GM23338 (cell line): Measurements from ENCODE around the gene AKTIP. TPM values are rescaled to one million over a fixed set of nuclear protein-coding genes. Genes with fewer than 3 reads are reported as not detected.
"Not testable (repeated sequence)": the region's sequence is repeated elsewhere in the genome, so short reads cannot be mapped to it uniquely, and the experiment has no call there.

Experiments
- ATAC-seq: fragments of 200-7000 bp; cut with Tn5 transposase; 3 replicates; pipeline ENCODE4 v1.9.1; 2020
- DNase-seq: peaks from one replicate; pipeline ENCODE4 v3.0.0-alpha.2; 2015; ENCODE audit warnings: low spot score
- H2AFZ ChIP-seq: fragments of 200-600 bp; sonication (generic); 2 replicates; pipeline ENCODE4 v1.8.0; 2016; ENCODE audit warnings: antibody characterized with exemption, mild to moderate bottlenecking, moderate library complexity
- H3F3A ChIP-seq: fragments of 200-600 bp; sonication (generic); replicated peaks from 2 replicates; pipeline ENCODE4 v1.8.0; 2017; ENCODE audit warnings: antibody characterized with exemption, mixed run types, low read depth
- H3K27ac ChIP-seq: fragments of 200-600 bp; sonication (generic); 2 replicates; pipeline ENCODE4 v1.6.1; 2016; ENCODE audit warnings: low read depth
- H3K27me3 ChIP-seq: fragments of 200-600 bp; sonication (generic); 2 replicates; pipeline ENCODE4 v1.8.0; 2016; ENCODE audit warnings: mild to moderate bottlenecking, mixed run types, moderate library complexity; ENCODE audit not compliant: insufficient read depth
- H3K36me3 ChIP-seq: fragments of 200-600 bp; sonication (generic); 2 replicates; pipeline ENCODE4 v1.8.0; 2016; ENCODE audit warnings: mild to moderate bottlenecking; ENCODE audit not compliant: insufficient read depth
- H3K4me1 ChIP-seq: fragments of 200-600 bp; sonication (generic); 2 replicates; pipeline ENCODE4 v1.8.0; 2016; ENCODE audit warnings: mild to moderate bottlenecking, moderate library complexity; ENCODE audit not compliant: insufficient read depth
- H3K4me2 ChIP-seq: fragments of 200-600 bp; sonication (generic); 2 replicates; pipeline ENCODE4 v1.7.1; 2017; ENCODE audit warnings: mixed run types
- H3K4me3 ChIP-seq: fragments of 200-600 bp; sonication (generic); 2 replicates; pipeline ENCODE4 v1.6.1; 2016; ENCODE audit warnings: mixed run types
- H3K79me2 ChIP-seq: fragments of 200-600 bp; sonication (generic); replicated peaks from 2 replicates; pipeline ENCODE4 v1.8.0; 2017; ENCODE audit warnings: mild to moderate bottlenecking; ENCODE audit not compliant: insufficient read depth
- H3K9me2 ChIP-seq: fragments of 200-600 bp; sonication (generic); 2 replicates; pipeline ENCODE4 v1.8.0; 2017; ENCODE audit not compliant: insufficient read depth
- H4K20me1 ChIP-seq: fragments of 200-600 bp; sonication (generic); replicated peaks from 2 replicates; pipeline ENCODE4 v1.8.0; 2017; ENCODE audit warnings: mild to moderate bottlenecking; ENCODE audit not compliant: insufficient read depth
- H3K27ac Mint-ChIP-seq: 2 replicates; pipeline ENCODE4 v1.8.0; 2020; ENCODE audit warnings: inconsistent platforms, mild to moderate bottlenecking, moderate library complexity, mixed read lengths
- H3K27me3 Mint-ChIP-seq: 3 replicates; pipeline ENCODE4 v1.8.0; 2022; ENCODE audit warnings: low read depth, mild to moderate bottlenecking, moderate library complexity, mixed read lengths, inconsistent platforms; ENCODE audit not compliant: insufficient read depth, poor library complexity
- H3K36me3 Mint-ChIP-seq: 3 replicates; pipeline ENCODE4 v1.8.0; 2021; ENCODE audit warnings: low read depth, mild to moderate bottlenecking, inconsistent platforms, moderate library complexity, mixed read lengths
- H3K4me1 Mint-ChIP-seq: 3 replicates; pipeline ENCODE4 v1.8.0; 2020; ENCODE audit warnings: mild to moderate bottlenecking, inconsistent platforms, mixed read lengths
- H3K4me3 Mint-ChIP-seq: 3 replicates; pipeline ENCODE4 v1.8.0; 2021; ENCODE audit warnings: moderate library complexity, mild to moderate bottlenecking, inconsistent platforms, mixed read lengths
- H3K9me3 Mint-ChIP-seq: 3 replicates; pipeline ENCODE4 v1.8.0; 2020; ENCODE audit warnings: moderate library complexity, mild to moderate bottlenecking, inconsistent platforms, mixed read lengths
- CTCF ChIP-seq, 2 experiments: fragments of 200-600 bp in 1 of 2; sonication (generic) in 1 of 2; conservative IDR thresholded peaks; 2 replicates each; pipeline versions ENCODE4 v1.5.1 to v1.6.1; 2016 to 2017; ENCODE audit warnings: antibody characterized with exemption in 2 of 2, low read depth in 2 of 2, mild to moderate bottlenecking in 2 of 2, moderate library complexity in 1 of 2
- EZH2phosphoT487 ChIP-seq: fragments of 200-600 bp; sonication (generic); IDR thresholded peaks from one replicate; pipeline ENCODE4 v1.8.1; 2018; ENCODE audit warnings: antibody characterized with exemption; ENCODE audit not compliant: unreplicated experiment
- JUNB ChIP-seq: IDR thresholded peaks from one replicate; pipeline ENCODE4 v1.6.1; 2016; ENCODE audit warnings: antibody characterized with exemption; ENCODE audit not compliant: unreplicated experiment
- NANOG ChIP-seq: IDR thresholded peaks from 2 replicates; pipeline ENCODE4 v1.6.1; 2016; ENCODE audit warnings: antibody characterized with exemption, borderline replicate concordance
- POLR2AphosphoS5 ChIP-seq: IDR thresholded peaks from 2 replicates; pipeline ENCODE4 v1.6.1; 2016; ENCODE audit warnings: antibody characterized with exemption, low read depth
- REST ChIP-seq: IDR thresholded peaks from one replicate; pipeline ENCODE4 v1.6.1; 2018; ENCODE audit warnings: antibody characterized with exemption; ENCODE audit not compliant: unreplicated experiment
- ZNF331 ChIP-seq: fragments of 250-450 bp; sonication (Bioruptor Pico); IDR thresholded peaks from 2 replicates; pipeline ENCODE4 v1.5.0; 2020; ENCODE audit warnings: low read depth, mild to moderate bottlenecking, moderate library complexity
- polyA plus RNA-seq: library from polyadenylated mRNA; unstranded; fragments of >200 nt; fragmentation: Nextera tagmentation; extraction: Ambion mirVana; gene quantifications from 2 replicates; pipeline ENCODE4 v1.2.1, GENCODE V29; 2016
- total RNA-seq: library from RNA; depleted of rRNA; stranded (reverse); fragments of >200 nt; shearing (Covaris generic); gene quantifications from 2 replicates; pipeline ENCODE4 v1.2.3, GENCODE V29; 2014

Gene AKTIP
- total and polyA plus RNA-seq, 2 experiments from 2014 or later, result 17.3 to 21.6 TPM

DNA sequence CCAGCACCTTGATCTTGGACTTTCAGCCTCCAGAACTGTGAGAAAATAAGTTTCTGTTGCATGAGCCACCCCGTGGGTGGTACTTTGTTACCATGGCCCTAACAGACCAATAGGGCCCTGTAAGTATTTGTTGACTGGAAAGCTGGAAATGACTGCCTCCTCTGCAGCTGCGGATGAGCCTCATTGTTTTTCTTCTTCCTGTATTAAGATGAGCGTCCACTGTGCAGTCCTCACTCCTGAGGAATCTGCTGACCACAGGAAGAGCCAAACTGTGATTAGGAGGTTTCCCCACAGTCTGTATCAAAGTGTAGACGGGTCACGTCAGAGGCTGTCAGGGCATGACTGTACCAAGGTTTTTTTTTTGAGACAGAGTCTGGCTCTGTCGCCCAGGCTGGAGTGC, 12.2 kb upstream of the AKTIP start:
- Mint-ChIP-seq H3K4me3 (no peak overlapping the region), H3K36me3 (peaks cover 11% of the 10 kb centered on the region; the same call in 1 of the 3 replicates), H3K9me3 (peaks cover 30% of the 10 kb centered on the region), H3K27ac (no peak overlapping the region), H3K27me3 (peaks cover 10% of the 10 kb centered on the region), H3K4me1 (peaks cover 1% of the 10 kb centered on the region; the same call in 2 of the 3 replicates)
- no peak overlapping the region for H3K27ac ChIP-seq
- DNase-seq (no peak), ATAC-seq (no peak)
- H4K20me1 ChIP-seq, result no peaks in the 10 kb centered on the region
- H3K9me2 ChIP-seq, result no peaks in the 10 kb centered on the region
- H3K4me3 ChIP-seq, result no peak overlapping the region
- no peaks in the 10 kb centered on the region for H3K79me2 ChIP-seq
- H2AFZ ChIP-seq, result no peak overlapping the region
- no peaks in the 10 kb centered on the region for H3K36me3 ChIP-seq
- H3K27me3 ChIP-seq, result no peaks in the 10 kb centered on the region
- H3K4me1 ChIP-seq, result no peaks in the 10 kb centered on the region
- H3K4me2 ChIP-seq, result no peak overlapping the region
- TF ChIP-seq CTCF (conservative IDR thresholded peaks at IDR 0.05; ENCODE audit: low read depth in 2 of 2), result no peak
- no peak for TF ChIP-seq EZH2phosphoT487
- no peak for TF ChIP-seq ZNF331 (CRISPR knock-in tag)
- TF ChIP-seq POLR2AphosphoS5, result no peak
- TF ChIP-seq JUNB, result no peak
- no peak for TF ChIP-seq NANOG
- no peaks in the 10 kb centered on the region for H3F3A ChIP-seq

- not testable (repeated sequence) for H3K27ac Mint-ChIP-seq, H3K79me2 ChIP-seq, H3K4me2 ChIP-seq, H2AFZ ChIP-seq, H3K4me3 Mint-ChIP-seq, H3K27me3 ChIP-seq, H4K20me1 ChIP-seq, ATAC-seq, H3K4me1 Mint-ChIP-seq, H3K4me3 ChIP-seq, H3K9me2 ChIP-seq, DNase-seq, H3K4me1 ChIP-seq, H3K36me3 ChIP-seq, H3F3A ChIP-seq, H3K27ac ChIP-seq
- peaks cover 15% of the 10 kb centered on the region for H3K27me3 Mint-ChIP-seq
- H3K9me3 Mint-ChIP-seq, result peaks cover 30% of the 10 kb centered on the region
- H3K36me3 Mint-ChIP-seq, result peaks cover 11% of the 10 kb centered on the region; the same call in 1 of the 3 replicates
Measured at GRCh38 chr16:53512795-53513194, 9.8 kb upstream of the AKTIP start.

DNA sequence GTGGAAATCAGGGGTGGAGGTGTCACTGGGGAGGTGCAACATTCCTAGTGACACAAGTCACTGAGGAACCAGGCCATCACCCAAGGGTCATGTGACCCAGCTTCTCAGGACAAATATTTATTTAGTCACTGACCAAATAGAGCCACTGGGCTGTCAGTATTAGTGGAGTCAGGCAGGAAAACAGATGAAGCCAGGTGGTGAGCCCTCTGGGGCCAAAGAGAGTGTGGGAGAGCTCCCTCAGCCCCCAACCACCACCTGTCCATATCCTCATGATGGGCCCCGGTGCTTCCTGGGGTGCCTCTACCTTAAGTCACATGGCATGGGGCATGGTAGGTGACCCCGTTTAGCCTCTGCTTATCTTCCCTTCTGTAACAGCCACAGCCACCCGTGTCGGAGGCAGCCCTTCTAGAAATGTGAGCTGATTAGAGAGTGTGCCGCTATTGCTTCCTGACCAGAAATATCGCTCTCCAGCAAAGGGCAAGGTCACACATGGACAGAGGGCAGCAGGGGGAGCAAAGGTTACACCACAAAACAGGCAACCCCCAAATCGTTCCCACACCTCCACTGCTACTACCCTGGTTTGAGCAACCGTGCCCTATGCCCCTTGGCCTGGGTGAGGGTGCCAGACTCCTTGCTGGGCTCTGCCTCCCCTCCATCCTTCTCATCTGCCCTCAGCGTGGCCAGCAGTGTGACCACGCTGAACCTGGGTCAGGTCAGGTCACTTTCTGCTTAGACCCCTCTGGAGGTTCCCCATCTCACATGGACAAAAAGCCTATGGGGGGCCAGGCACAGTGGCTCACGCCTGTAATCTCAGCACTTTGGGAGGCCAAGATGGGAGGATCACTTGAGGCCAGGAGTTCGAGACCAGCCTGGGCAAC, 8.6 kb upstream of the AKTIP start:
- no peak for DNase-seq
- H3K4me3 Mint-ChIP-seq, result no peak overlapping the region
- ATAC-seq, result no peak
- H3K4me1 ChIP-seq, result peaks cover 3% of the 10 kb centered on the region; the same call in 1 of the 2 replicates
- no peaks in the 10 kb centered on the region for H3K79me2 ChIP-seq
- peaks cover 15% of the 10 kb centered on the region for H3K27me3 Mint-ChIP-seq
- no peaks in the 10 kb centered on the region for H3F3A ChIP-seq
- H3K4me1 Mint-ChIP-seq, result peaks cover 7% of the 10 kb centered on the region; the same call in 2 of the 3 replicates
- peaks cover 11% of the 10 kb centered on the region; the same call in 1 of the 3 replicates for H3K36me3 Mint-ChIP-seq
- H4K20me1 ChIP-seq, result no peaks in the 10 kb centered on the region
- H3K27ac Mint-ChIP-seq, result no peak overlapping the region
- no peak overlapping the region for H3K4me2 ChIP-seq
- H3K36me3 ChIP-seq, result no peaks in the 10 kb centered on the region
- H3K9me2 ChIP-seq, result no peaks in the 10 kb centered on the region
- H2AFZ ChIP-seq, result no peak overlapping the region
- no peak overlapping the region for H3K27ac ChIP-seq
- H3K27me3 ChIP-seq, result no peaks in the 10 kb centered on the region
- no peak overlapping the region for H3K4me3 ChIP-seq
- H3K9me3 Mint-ChIP-seq, result peaks cover 30% of the 10 kb centered on the region
- TF ChIP-seq ZNF331 (CRISPR knock-in tag) (no peak), REST (no peak), EZH2phosphoT487 (no peak)
